Measurements from ENCODE around the gene GRM3. TPM values are rescaled to one million over a fixed set of nuclear protein-coding genes. Genes with fewer than 3 reads are reported as not detected.

GRM3 gene
- total RNA-seq, 2 donors from 2014 or later = not detected

DNA sequence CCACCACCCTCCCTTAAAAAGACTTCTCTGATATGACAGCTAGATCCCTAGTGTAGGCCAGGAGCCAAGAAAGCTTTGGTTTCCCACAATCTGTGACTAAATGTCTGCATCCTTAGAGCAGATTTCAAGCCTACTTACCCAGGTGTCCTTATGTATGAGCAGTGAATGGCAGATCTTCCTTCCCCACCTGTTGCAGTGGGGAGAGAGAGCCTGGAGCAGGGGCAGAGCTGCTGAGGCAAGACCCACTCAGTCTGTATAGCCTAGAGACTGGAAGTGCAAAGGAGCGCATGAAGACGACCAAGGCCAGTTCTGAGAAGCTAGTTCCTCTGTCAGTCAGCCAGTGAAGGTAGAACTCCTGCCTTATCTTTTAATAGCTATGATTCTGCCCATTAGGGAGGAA, 180.1 kb downstream of the GRM3 start:
- no peaks in the 10 kb centered on the region for H3K4me1 ChIP-seq (ENCODE audit: control insufficient read depth in 1 of 2, low read depth in 2 of 2)
- no peak overlapping the region for H3K27ac ChIP-seq
- DNase-seq (ENCODE audit: low spot score) (no peak), ATAC-seq (ENCODE audit: insufficient number of reproducible peaks, low FRiP score, low read depth) (no peak)
- no peaks in the 10 kb centered on the region for H3K9me3 ChIP-seq
- no peaks in the 10 kb centered on the region for H3K27me3 ChIP-seq (replicated peaks; ENCODE audit: insufficient read depth)
- no peaks in the 10 kb centered on the region for H3K36me3 ChIP-seq
- TF ChIP-seq, protein P1, sequence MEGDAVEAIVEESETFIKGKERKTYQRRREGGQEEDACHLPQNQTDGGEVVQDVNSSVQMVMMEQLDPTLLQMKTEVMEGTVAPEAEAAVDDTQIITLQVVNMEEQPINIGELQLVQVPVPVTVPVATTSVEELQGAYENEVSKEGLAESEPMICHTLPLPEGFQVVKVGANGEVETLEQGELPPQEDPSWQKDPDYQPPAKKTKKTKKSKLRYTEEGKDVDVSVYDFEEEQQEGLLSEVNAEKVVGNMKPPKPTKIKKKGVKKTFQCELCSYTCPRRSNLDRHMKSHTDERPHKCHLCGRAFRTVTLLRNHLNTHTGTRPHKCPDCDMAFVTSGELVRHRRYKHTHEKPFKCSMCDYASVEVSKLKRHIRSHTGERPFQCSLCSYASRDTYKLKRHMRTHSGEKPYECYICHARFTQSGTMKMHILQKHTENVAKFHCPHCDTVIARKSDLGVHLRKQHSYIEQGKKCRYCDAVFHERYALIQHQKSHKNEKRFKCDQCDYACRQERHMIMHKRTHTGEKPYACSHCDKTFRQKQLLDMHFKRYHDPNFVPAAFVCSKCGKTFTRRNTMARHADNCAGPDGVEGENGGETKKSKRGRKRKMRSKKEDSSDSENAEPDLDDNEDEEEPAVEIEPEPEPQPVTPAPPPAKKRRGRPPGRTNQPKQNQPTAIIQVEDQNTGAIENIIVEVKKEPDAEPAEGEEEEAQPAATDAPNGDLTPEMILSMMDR (IDR thresholded peaks at IDR 0.05) = no peak
- H3K4me3 ChIP-seq = no peak overlapping the region

- ATAC-seq (ENCODE audit: insufficient number of reproducible peaks, low FRiP score, low read depth) (no peak), DNase-seq (ENCODE audit: low spot score) (no peak)
- Histone ChIP-seq H3K4me3 (no peak overlapping the region), H3K27me3 (replicated peaks; ENCODE audit: insufficient read depth) (no peaks in the 10 kb centered on the region), H3K27ac (no peak overlapping the region), H3K9me3 (no peaks in the 10 kb centered on the region), H3K36me3 (no peaks in the 10 kb centered on the region), H3K4me1 (ENCODE audit: control insufficient read depth in 1 of 2, low read depth in 2 of 2) (no peaks in the 10 kb centered on the region)
- TF ChIP-seq, protein P1 (IDR thresholded peaks at IDR 0.05) = no peak
Measured at GRCh38 chr7:86825264-86825663, 181.6 kb downstream of the GRM3 start.

DNA sequence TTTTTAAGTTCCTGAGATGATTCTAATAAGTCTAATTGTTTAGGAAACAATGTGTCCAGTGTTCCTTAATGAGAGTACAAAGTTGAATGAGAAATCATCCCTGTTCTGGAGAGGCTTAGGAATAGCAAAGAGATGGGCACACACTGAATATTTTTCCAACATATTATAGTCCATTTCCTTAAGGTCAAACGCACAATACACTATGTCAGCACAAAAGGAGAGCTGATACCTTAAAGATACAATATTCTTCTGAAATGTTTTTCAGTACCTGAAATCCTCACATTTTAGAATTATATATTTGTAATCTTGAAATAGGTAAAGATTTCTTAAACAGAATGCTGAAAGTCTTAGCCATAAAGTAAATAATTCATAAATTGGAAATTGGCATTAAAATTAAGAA, 183.2 kb downstream of the GRM3 start:
- TF ChIP-seq, protein P1 (IDR thresholded peaks at IDR 0.05) = no peak
- no peak overlapping the region for H3K4me3 ChIP-seq
- no peak for DNase-seq (ENCODE audit: low spot score)
- H3K27me3 ChIP-seq (replicated peaks; ENCODE audit: insufficient read depth) = no peaks in the 10 kb centered on the region
- H3K4me1 ChIP-seq (ENCODE audit: control insufficient read depth in 1 of 2, low read depth in 2 of 2) = no peaks in the 10 kb centered on the region
- no peaks in the 10 kb centered on the region for H3K36me3 ChIP-seq
- H3K27ac ChIP-seq = no peak overlapping the region
- ATAC-seq (ENCODE audit: insufficient number of reproducible peaks, low FRiP score, low read depth) = no peak
- H3K9me3 ChIP-seq = no peaks in the 10 kb centered on the region

DNA sequence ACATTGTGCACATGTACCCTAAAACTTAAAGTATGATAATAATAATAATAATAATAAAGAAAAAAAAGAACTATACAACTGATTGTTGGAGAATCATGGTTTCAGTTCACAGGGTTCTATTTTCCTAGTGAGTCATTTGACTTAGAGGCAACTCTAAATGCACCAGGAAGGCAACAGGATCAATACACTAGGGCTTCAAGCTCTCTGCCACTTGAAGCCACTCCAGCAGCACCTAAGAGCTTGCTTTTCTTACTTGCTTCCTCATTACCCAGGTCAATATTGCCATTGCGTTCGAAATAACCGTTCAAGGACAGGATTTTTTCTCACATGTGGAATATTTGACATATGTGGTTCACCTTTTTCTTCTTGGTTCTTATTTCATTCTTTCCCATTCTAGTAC, 189.7 kb downstream of the GRM3 start:
- no peak for DNase-seq (ENCODE audit: low spot score)
- H3K36me3 ChIP-seq = no peaks in the 10 kb centered on the region
- no peaks in the 10 kb centered on the region for H3K27me3 ChIP-seq (replicated peaks; ENCODE audit: insufficient read depth)
- TF ChIP-seq, protein P1 (IDR thresholded peaks at IDR 0.05) = no peak
- no peak for ATAC-seq (ENCODE audit: insufficient number of reproducible peaks, low FRiP score, low read depth)
- H3K4me1 ChIP-seq (ENCODE audit: control insufficient read depth in 1 of 2, low read depth in 2 of 2) = no peaks in the 10 kb centered on the region
- H3K4me3 ChIP-seq = no peak overlapping the region
- no peaks in the 10 kb centered on the region for H3K9me3 ChIP-seq
- H3K27ac ChIP-seq = no peak overlapping the region

DNA sequence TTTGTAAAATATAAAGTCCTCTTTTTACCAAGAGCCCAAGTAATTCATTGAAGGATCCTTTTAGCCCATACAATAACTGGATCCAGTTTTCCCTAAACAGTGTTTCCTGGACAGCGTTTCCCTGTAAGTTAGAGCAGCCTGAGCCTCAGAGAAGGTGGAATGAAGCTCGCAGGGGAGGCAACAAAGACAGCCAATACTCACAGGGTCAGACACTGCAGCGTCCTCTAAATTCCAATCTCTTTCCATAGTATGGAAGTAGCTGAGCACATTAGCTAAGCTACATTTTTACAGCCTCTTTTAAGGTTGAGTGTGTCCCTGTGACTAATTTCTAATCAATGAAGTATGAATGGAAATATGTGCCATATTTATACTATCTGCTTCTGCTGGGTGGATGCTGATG, 193.5 kb downstream of the GRM3 start:
- DNase-seq (ENCODE audit: low spot score) = no peak
- H3K36me3 ChIP-seq = no peaks in the 10 kb centered on the region
- H3K27me3 ChIP-seq (replicated peaks; ENCODE audit: insufficient read depth) = no peaks in the 10 kb centered on the region
- TF ChIP-seq, protein P1 (IDR thresholded peaks at IDR 0.05) = no peak
- H3K4me3 ChIP-seq = no peak overlapping the region
- H3K4me1 ChIP-seq (ENCODE audit: control insufficient read depth in 1 of 2, low read depth in 2 of 2) = no peaks in the 10 kb centered on the region
- no peak for ATAC-seq (ENCODE audit: insufficient number of reproducible peaks, low FRiP score, low read depth)
- H3K9me3 ChIP-seq = no peaks in the 10 kb centered on the region
- no peak overlapping the region for H3K27ac ChIP-seq
